HEK293 (cell line): ENCODE results near the gene OR8B2.

Source experiments
- CTCF ChIA-PET: fragments of 350-600 bp; formaldehyde crosslinking; extraction: SDS; loops from one replicate; lab custom pipeline; 2021; ENCODE audit warnings: antibody characterized with exemption; lab: Yijun Ruan, JAX
- POLR2A ChIA-PET: fragments of 300-600 bp; formaldehyde crosslinking; extraction: SDS; loops from one replicate; lab custom pipeline; 2020; ENCODE audit warnings: antibody characterized with exemption, inconsistent platforms; lab: Yijun Ruan, JAX
- H3K27ac ChIP-seq: fragments of 200-500 bp; sonication (Bioruptor generic); 2 replicates; pipeline ENCODE4 v1.5.1; 2014; ENCODE audit warnings: low read depth, low read length, control low read depth, inconsistent platforms; ENCODE audit errors: extremely low read depth
- H3K36me3 ChIP-seq, 2 experiments: fragments of 200-500 bp in 1 of 2; sonication (Bioruptor generic) in 1 of 2; 1 replicate in 1 of 2; 2 replicates in 1 of 2; pipeline ENCODE4 v1.5.1; 2014 to 2017; ENCODE audit warnings: inconsistent platforms in 2 of 2, low read length in 2 of 2; ENCODE audit not compliant: control insufficient read depth in 2 of 2, insufficient read depth in 1 of 2
- H3K4me1 ChIP-seq: fragments of 200-500 bp; sonication (Bioruptor generic); 2 replicates; pipeline ENCODE4 v1.5.1; 2014; ENCODE audit warnings: mild to moderate bottlenecking, low read length, inconsistent platforms; ENCODE audit not compliant: control insufficient read depth, insufficient read depth
- H3K4me3 ChIP-seq: 2 replicates; pipeline ENCODE4 v1.5.1; 2011; ENCODE audit warnings: low read depth, mild to moderate bottlenecking, control low read depth, low read length, moderate library complexity
- H3K9me3 ChIP-seq: fragments of 200-500 bp; sonication (Bioruptor generic); 2 replicates; pipeline ENCODE4 v1.5.1; 2014; ENCODE audit warnings: low read depth, low read length, inconsistent platforms; ENCODE audit not compliant: control insufficient read depth, insufficient read depth
- GLIS1 ChIP-seq: fragments of 450-650 bp; formaldehyde crosslinking; IDR thresholded peaks from 2 replicates; pipeline ENCODE4 v1.5.1; 2016; ENCODE audit warnings: missing biosample characterization, missing genetic modification characterization
- GLIS2 ChIP-seq: fragments of 450-650 bp; formaldehyde crosslinking; IDR thresholded peaks from 2 replicates; pipeline ENCODE4 v1.5.1; 2016; ENCODE audit warnings: missing biosample characterization, missing genetic modification characterization
- HIC1 ChIP-seq: fragments of 450-650 bp; formaldehyde crosslinking; IDR thresholded peaks from 2 replicates; pipeline ENCODE4 v1.5.1; 2016; ENCODE audit warnings: missing biosample characterization, missing genetic modification characterization
- MEIS1 ChIP-seq: sonication (generic); formaldehyde crosslinking; IDR thresholded peaks from 2 replicates; pipeline ENCODE4 v1.8.1; 2022; ENCODE audit warnings: missing genetic modification reagents, mild to moderate bottlenecking, borderline replicate concordance
- PRDM10 ChIP-seq: fragments of 450-650 bp; formaldehyde crosslinking; IDR thresholded peaks from 2 replicates; pipeline ENCODE4 v1.5.1; 2016; ENCODE audit warnings: missing biosample characterization, missing genetic modification characterization
- ZBTB10 ChIP-seq: fragments of 450-650 bp; formaldehyde crosslinking; IDR thresholded peaks from 2 replicates; pipeline ENCODE4 v1.5.1; 2016; ENCODE audit warnings: missing biosample characterization, missing genetic modification characterization
- ZFP37 ChIP-seq: fragments of 450-650 bp; formaldehyde crosslinking; IDR thresholded peaks from 2 replicates; pipeline ENCODE4 v1.5.1; 2016; ENCODE audit warnings: missing biosample characterization, missing genetic modification characterization
- ZNF223 ChIP-seq: fragments of 450-650 bp; formaldehyde crosslinking; IDR thresholded peaks from 2 replicates; pipeline ENCODE4 v1.5.1; 2016; ENCODE audit warnings: missing biosample characterization, missing genetic modification characterization
- ZNF324 ChIP-seq: fragments of 450-650 bp; formaldehyde crosslinking; IDR thresholded peaks from 2 replicates; pipeline ENCODE4 v1.5.1; 2016; ENCODE audit warnings: missing biosample characterization, missing genetic modification characterization
- ZNF366 ChIP-seq: fragments of 450-650 bp; formaldehyde crosslinking; conservative IDR thresholded peaks from 2 replicates; pipeline ENCODE4 v1.5.1; 2016; ENCODE audit warnings: missing biosample characterization, missing genetic modification characterization
- ZNF488 ChIP-seq: fragments of 450-650 bp; formaldehyde crosslinking; IDR thresholded peaks from 2 replicates; pipeline ENCODE4 v1.5.1; 2016; ENCODE audit warnings: missing biosample characterization, missing genetic modification characterization
- ZNF501 ChIP-seq: fragments of 450-650 bp; formaldehyde crosslinking; IDR thresholded peaks from 2 replicates; pipeline ENCODE4 v1.5.1; 2016; ENCODE audit warnings: missing biosample characterization, missing genetic modification characterization
- ZNF518A ChIP-seq: fragments of 450-650 bp; formaldehyde crosslinking; conservative IDR thresholded peaks from 2 replicates; pipeline ENCODE4 v1.5.1; 2016; ENCODE audit warnings: low read depth, missing biosample characterization, missing genetic modification characterization
- ZNF555 ChIP-seq: fragments of 450-650 bp; formaldehyde crosslinking; conservative IDR thresholded peaks from 2 replicates; pipeline ENCODE4 v1.5.1; 2017; ENCODE audit warnings: missing biosample characterization, mild to moderate bottlenecking, missing genetic modification characterization, inconsistent platforms
- ZNF558 ChIP-seq: fragments of 450-650 bp; formaldehyde crosslinking; IDR thresholded peaks from 2 replicates; pipeline ENCODE4 v1.5.1; 2016; ENCODE audit warnings: missing biosample characterization, missing genetic modification characterization
- ZNF624 ChIP-seq: fragments of 450-650 bp; formaldehyde crosslinking; IDR thresholded peaks from 2 replicates; pipeline ENCODE4 v1.5.1; 2017; ENCODE audit warnings: missing biosample characterization, missing genetic modification characterization
- ZNF785 ChIP-seq: fragments of 450-650 bp; formaldehyde crosslinking; IDR thresholded peaks from 2 replicates; pipeline ENCODE4 v1.5.1; 2016; ENCODE audit warnings: missing biosample characterization, missing genetic modification characterization
- ZNF837 ChIP-seq: fragments of 450-650 bp; formaldehyde crosslinking; IDR thresholded peaks from 2 replicates; pipeline ENCODE4 v1.5.1; 2016; ENCODE audit warnings: missing biosample characterization, missing genetic modification characterization

Gene OR8B2

GRCh38 chr11:124405581-124405980 is 21.3 kb upstream of the OR8B2 start:
- CTCF ChIA-PET: interaction anchor here (0.7 to 2.4 kb wide), 2 partner anchors 178 to 180 kb away, joined by 3 to 5 read pairs; no protein-coding TSS in a partner anchor

More at GRCh38 chr11:124405581-124405980, 21.3 kb upstream of the OR8B2 start:
- H3K4me3 ChIP-seq: no peak overlapping the region
- no peak overlapping the region for H3K27ac ChIP-seq
- TF ChIP-seq PRDM10 (tag by site-specific recombination): no peak
- TF ChIP-seq ZNF558: no peak
- TF ChIP-seq ZNF223: no peak
- TF ChIP-seq MEIS1: no peak
- no peak for TF ChIP-seq ZNF518A (tag by site-specific recombination)
- TF ChIP-seq ZFP37 (tag by site-specific recombination): no peak
- no peak for TF ChIP-seq GLIS2 (tag by site-specific recombination)
- no peak for TF ChIP-seq ZNF837 (tag by site-specific recombination)
- no peak for TF ChIP-seq ZNF555 (tag by site-specific recombination)
- TF ChIP-seq ZNF785 (tag by site-specific recombination): no peak
- TF ChIP-seq ZNF501 (tag by site-specific recombination): no peak
- TF ChIP-seq ZNF488: no peak
- no peak for TF ChIP-seq ZNF324 (tag by site-specific recombination)
- TF ChIP-seq ZNF366 (tag by site-specific recombination): no peak
- no peak for TF ChIP-seq ZNF624
- TF ChIP-seq ZBTB10 (tag by site-specific recombination): no peak
- no peak for TF ChIP-seq GLIS1
- TF ChIP-seq HIC1 (tag by site-specific recombination): no peak
- TF ChIP-seq, all 188 proteins: peak for 0
- Histone ChIP-seq H3K4me1 (no peaks in the 10 kb centered on the region), H3K36me3 (no peaks in the 10 kb centered on the region), H3K9me3 (no peaks in the 10 kb centered on the region)
- POLR2A ChIA-PET: no interaction called here
